ENCODE data around the gene TARM1.

The TARM1 gene

DNA sequence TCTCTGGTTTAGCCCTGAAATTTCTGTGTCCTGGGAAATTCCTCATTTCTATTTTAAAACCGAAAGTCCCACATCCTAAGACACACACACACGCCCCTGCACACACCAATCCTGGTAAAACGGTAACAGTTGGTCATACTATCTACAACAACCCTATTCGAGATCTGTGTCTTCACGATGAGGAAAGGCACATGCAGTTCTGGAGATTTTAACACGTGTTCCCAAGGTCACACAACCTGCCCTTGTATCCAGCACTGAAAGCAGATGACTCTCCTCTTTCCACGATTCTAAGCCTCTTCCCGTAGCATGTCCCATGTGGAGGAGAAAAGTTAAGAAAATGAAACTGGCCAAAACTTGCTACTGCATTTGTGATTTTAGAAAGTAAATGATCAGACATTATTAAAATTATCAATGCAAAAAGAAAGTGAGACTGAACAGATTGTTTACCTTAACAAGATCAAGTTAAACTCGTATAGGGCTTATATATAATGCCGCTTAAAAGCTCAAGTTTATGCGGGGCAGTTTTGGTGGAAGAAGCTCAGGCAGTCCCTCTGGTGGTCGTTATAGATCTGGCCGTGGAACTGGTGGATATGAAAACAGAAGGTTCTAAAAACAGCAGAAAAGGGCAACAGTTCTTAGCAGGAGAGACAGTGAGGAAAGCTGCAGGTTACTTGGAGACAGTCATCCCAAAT, 50.1 kb downstream of the TARM1 start:
- DNase-seq (ENCODE audit: low read depth), result no peak

DNA sequence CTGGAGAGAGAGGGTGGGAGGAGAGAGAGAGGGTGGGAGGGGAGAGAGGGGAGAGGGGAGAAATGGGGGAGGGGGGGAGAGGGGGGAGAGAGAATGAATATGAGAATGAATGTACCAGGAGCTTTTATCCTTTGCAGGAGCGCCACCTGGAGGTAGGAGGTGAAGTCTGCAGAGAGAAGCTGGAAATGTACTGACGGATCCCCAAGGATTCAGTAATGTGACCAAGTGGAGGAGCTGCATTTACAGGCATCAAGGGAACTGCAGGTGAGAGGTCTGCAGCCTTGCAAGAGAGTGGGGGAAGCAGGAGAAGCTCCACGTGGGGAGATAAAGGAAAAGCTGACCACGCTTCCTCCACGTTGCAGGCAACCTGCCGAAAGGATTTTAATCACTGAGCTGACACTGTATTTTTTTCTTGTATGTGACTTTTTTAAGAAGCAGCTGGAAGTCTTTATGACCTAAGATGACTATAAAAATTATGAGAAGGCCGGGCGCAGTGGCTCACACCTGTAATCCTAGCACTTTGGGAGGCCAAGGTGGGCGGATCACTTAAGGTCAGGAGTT, 51.2 kb downstream of the TARM1 start:
- peak; percentile 24 for DNase-seq (ENCODE audit: low read depth)

DNA sequence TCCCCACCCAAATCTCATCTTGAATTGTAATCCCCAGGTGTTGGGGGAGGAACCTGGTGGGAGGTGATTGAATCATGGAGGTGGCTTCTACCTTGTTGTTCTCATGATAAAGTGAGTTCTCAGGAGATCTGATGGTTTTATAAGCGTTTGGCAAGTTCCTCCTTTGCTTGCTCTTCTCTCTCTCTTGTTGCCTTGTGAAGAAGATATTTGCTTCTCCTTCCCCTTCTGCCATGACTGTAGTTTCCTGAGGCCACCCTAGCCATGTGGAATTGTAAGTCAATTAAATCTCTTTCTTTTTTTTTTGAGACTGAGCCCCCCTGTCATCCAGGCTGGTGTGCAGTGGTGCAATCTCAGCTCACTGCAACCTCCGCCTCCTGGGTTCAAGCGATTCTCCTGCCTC, 51.9 kb downstream of the TARM1 start:
- no peak for DNase-seq (ENCODE audit: low read depth)

DNA sequence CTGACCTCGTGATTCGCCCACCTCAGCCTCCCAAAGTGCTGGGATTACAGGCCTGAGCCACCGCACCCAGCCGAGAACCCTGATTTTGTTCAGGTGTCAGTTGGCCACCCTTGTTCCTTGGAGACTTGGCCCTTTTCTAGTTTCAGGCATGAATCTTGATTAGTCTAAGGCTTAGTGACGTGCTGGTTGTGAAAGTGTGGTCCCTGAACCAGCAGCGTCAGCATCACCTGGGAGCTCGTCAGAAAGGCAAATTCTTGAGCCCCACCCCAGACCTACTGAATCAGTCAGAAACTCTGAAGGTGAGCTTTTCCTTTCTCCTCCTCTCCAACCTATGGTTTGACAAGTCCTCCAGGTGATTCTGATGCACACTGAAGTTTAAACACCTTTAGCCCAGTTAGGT, 54.5 kb downstream of the TARM1 start:
- no peak for DNase-seq (ENCODE audit: low read depth)

DNA sequence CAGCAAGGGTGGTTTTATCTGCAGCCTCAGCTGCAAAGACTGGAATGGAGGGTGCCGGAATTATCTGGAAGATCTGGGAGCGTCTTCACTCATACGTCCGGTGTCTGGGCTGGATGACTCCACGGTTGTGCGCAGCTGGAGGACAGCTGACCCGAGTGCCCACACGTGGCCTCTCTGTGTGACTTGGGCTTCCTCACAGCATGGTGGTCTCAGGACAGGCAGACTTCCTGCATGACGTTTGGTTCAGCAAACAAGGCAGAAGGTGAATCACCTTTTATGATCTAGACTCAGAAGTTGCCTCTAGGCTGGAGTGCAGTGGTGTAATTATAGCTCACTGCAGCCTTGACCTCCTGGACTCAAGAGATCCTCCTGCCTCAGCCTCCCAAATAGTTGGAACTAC, 56.5 kb downstream of the TARM1 start:
- DNase-seq (ENCODE audit: low read depth), result no peak

DNA sequence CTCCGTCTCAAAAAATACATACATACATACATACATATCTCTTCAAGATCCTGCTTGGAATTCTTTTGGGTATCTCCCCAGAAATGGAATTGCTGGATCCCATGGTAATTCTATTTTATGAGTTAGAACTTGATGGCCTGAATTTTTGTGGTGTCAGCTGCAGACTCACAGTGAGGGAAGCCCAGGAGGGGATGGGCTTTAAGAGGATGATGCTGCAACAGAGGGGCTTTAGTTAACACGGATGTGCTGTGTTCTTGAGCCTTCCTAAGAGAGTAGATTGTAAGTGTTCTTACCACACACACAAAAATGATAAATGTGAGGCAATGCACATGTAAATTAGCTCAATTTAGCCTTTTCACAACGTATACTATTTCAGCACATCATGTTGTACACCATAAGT, 58.0 kb downstream of the TARM1 start:
- DNase-seq (ENCODE audit: low read depth), result no peak

DNA sequence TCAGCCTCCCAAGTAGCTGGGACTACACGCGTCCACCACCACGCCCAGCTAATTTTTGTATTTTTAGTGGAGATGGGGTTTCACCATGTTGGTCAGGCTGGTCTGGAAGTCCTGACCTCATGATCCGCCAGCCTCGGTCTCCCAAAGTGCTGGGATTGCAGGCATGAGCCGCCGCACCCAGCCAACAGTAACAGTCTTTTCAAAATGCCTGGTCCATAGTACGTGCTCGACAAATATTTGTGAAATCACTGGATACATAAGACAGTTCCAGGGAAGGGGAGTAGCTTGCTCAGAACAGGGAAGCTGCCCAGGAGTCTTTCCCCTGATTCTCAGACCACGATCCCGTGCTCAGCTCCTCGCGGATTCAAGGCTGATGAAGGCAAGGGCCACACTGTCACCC, 59.2 kb downstream of the TARM1 start:
- DNase-seq (ENCODE audit: low read depth), result no peak

DNA sequence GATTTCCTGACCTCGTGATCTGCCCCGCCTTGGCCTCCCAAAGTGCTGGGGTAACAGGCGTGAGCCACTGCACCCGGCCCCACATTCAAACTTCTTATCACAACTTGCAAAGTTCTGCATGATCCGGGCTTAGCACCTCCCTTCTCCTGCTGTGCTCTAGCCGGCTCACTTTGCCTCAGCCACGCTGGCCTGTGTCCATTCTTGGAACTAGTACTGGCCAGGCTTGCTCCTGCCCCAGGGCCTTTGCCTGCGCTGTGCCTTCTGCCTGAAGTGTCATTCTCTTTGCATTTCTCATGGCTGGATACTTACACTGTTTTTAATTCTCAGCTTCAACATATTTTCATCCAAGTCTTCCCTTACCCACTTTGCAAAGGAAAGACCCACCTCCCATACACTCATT, 59.8 kb downstream of the TARM1 start:
- DNase-seq (ENCODE audit: low read depth), result no peak
